HG02852 (cell line): Measurements from ENCODE around the gene SYCE3.
"Not testable (repeated sequence)": the region's sequence is repeated elsewhere in the genome, so short reads cannot be mapped to it uniquely, and the experiment has no call there.

ENCODE experiments used
- ATAC-seq: cut with Tn5 transposase; IDR thresholded peaks from one replicate; pipeline ENCODE4 v1.9.1; 2021; ENCODE audit warnings: mild to moderate bottlenecking, moderate library complexity; ENCODE audit not compliant: unreplicated experiment

Gene SYCE3

GRCh38 chr22:50522806-50523438 is 39.8 kb downstream of the SYCE3 start:
- no peak for ATAC-seq

DNA sequence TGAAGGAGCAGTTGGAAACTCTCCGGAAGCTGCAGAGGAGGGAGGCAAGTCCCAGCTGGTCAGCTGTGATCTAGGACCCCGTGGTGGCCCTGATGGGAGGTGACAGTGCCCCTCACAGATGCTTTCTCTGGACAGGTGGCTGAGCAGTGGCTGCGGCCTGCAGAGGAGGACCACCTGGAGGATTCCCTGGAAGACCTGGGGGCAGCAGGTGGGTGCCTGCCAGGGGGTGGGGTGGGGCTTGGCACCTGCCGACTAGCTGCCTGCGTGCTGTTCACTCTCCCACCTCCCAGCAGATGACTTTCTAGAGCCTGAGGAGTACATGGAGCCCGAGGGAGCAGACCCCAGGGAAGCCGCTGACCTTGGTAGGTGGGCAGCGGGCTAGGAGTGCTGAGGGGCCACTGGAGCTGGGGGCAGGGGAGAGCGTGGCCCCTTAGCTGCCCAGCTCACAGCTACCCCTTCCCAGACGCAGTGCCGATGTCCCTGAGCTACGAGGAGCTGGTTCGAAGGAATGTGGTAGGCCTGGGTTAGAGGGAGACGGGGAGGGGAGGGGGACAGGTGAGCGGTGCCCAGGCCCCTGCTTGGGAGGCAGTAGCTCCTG is 40.4 kb downstream of the SYCE3 start:
- no peak for ATAC-seq

- no peak for ATAC-seq
Measured at GRCh38 chr22:50521710-50522109, 41.0 kb downstream of the SYCE3 start.

- ATAC-seq: no peak
Measured at GRCh38 chr22:50520826-50521453, 41.8 kb downstream of the SYCE3 start.

GRCh38 chr22:50520184-50520583 is 42.5 kb downstream of the SYCE3 start:
- ATAC-seq: not testable (repeated sequence)

DNA sequence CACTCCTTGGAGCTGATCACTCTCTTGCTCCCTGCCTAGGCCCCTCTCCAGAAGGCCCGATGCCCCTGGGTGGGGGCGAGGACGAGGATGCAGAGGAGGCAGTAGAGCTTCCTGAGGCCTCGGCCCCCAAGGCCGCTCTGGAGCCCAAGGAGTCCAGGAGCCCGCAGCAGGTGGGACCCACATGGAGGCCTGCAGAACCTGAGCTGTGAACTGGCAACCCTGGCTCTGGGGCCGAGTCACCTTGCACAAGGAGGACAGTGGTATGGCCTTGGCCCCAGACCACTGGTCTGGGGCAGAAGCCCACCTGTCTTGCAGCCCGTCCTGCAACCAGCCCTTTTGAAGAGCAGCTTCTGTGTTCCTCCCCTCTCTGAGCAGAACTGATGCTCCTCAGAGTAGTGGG is 43.6 kb downstream of the SYCE3 start:
- no peak for ATAC-seq

GRCh38 chr22:50518606-50519005 is 44.1 kb downstream of the SYCE3 start:
- no peak for ATAC-seq

GRCh38 chr22:50517495-50518260 is 45.0 kb downstream of the SYCE3 start:
- no peak for ATAC-seq

GRCh38 chr22:50516891-50517290 is 45.8 kb downstream of the SYCE3 start:
- no peak for ATAC-seq

- ATAC-seq: no peak
Measured at GRCh38 chr22:50516068-50516467, 46.7 kb downstream of the SYCE3 start.

DNA sequence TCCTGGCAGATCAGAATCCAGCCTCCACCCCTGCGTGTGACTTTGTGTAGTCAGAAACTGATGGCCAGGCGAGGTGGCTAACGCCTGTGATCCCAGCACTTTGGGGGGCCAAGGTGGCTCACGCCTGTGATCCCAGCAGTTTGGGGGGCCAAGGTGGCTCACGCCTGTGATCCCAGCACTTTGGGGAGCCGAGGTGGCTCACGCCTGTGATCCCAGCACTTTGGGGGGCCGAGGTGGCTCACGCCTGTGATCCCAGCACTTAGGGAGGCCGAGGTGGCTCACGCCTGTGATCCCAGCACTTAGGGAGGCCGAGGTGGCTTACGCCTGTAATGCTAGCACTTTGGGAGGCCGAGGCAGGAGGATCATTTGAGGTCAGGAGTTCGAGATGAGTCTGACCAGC is 49.5 kb downstream of the SYCE3 start:
- no peak for ATAC-seq

- no peak for ATAC-seq
Measured at GRCh38 chr22:50508897-50509296, 53.8 kb downstream of the SYCE3 start.

- peak; percentile 40 for ATAC-seq
Measured at GRCh38 chr22:50507991-50508884, 54.5 kb downstream of the SYCE3 start, which contains the start of gene NCAPH2. TSS of gene NCAPH2 (plus strand) at chr22:50508224. CDS start at chr22:50508338, 114 bp downstream.

DNA sequence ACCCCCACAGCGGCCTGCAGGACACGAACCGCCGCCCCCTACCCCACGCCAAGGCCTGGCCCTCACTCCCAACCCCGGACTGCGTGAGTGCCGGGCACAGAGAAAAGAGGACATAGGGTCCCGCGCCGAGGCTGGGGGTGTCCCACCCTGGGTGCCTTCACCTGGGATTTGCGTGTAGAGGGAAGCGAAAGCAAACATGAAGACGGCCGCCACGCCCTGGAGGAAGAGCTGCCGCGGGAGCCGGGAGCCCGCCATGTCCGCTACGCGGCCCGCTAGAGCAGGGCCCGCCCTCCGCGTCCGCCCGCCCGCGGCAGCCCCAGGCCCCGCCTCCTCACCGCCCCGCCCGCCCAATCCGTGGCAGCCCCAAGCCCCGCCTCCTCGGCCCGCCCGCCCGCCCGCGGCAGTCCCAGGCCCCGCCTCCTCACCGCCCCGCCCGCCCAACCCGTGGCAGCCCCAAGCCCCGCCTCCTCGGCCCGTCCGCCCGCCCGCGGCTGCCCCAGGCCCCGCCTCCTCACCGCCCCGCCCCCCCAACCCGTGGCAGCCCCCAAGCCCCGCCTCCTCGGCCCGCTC is 55.2 kb downstream of the SYCE3 start, which contains the start of gene LMF2:
LMF2 (minus strand) TSS at position 282 of the 570 bp plus-strand sequence; CDS start at position 255, 27 bp downstream.
- peak; percentile 60 for ATAC-seq

- ATAC-seq: no peak
Measured at GRCh38 chr22:50506611-50507420, 55.9 kb downstream of the SYCE3 start.

- no peak for ATAC-seq
Measured at GRCh38 chr22:50505776-50506610, 56.7 kb downstream of the SYCE3 start.

DNA sequence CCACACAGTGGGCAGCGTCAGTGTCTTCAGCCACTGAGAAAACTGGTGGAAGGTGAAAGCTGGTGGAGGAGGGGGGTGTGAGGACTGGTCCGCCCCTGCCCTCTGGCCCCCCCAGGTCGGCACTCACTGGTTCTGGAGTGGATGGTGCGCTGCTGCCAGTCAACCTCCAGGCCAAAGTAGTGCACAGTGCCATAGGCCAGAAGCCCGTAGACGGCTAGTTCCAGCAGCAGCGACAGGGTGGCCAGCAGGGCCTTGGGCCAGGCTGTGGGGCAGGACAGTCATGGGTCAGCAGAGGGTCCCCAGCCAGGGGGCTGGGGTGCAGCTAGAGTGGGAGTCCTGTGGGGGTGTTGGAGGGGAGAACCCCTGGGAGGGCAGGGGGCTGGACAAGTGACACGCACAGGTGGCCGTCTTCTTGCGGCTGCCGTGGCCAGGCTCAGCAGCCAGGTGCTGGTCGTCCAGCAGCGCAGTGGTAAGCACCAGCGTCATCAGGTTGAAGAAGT is 57.4 kb downstream of the SYCE3 start:
- no peak for ATAC-seq
